AG09309 (cell line): Measurements from ENCODE around the gene MRPL57.
"Not testable (repeated sequence)": the region's sequence is repeated elsewhere in the genome, so short reads cannot be mapped to it uniquely, and the experiment has no call there.

ENCODE experiments used
- DNase-seq: peaks from one replicate; pipeline ENCODE4 v3.0.0-alpha.2; 2010; ENCODE audit warnings: low read depth
- H3K4me3 ChIP-seq: 2 replicates; pipeline ENCODE4 v1.5.1; 2011; ENCODE audit warnings: mild to moderate bottlenecking, low read depth, low read length, moderate library complexity; ENCODE audit not compliant: control insufficient read depth
- CTCF ChIP-seq: IDR thresholded peaks from 2 replicates; pipeline ENCODE4 v1.5.1; 2011; ENCODE audit warnings: mild to moderate bottlenecking, low read depth, low read length, inconsistent platforms; ENCODE audit not compliant: insufficient read depth, control insufficient read depth; ENCODE audit errors: missing control alignments

The MRPL57 gene

GRCh38 chr13:21176215-21176981, at the start of gene MRPL57, which contains the start of gene SKA3:
MRPL57 (plus strand) TSS chr13:21176658; CDS start chr13:21176917, 259 bp downstream.
SKA3 (minus strand) TSS chr13:21176552; CDS start chr13:21176477, 75 bp downstream.
- no peak for TF ChIP-seq CTCF
- peak within 1 kb of the TSS; percentile 73 for H3K4me3 ChIP-seq
- peak; percentile 57 for DNase-seq

GRCh38 chr13:21130116-21130515, 46.3 kb upstream of the MRPL57 start:
- no peak for TF ChIP-seq CTCF
- H3K4me3 ChIP-seq: no peak overlapping the region
- DNase-seq: no peak

- TF ChIP-seq CTCF: no peak
- no peak for DNase-seq
- no peak overlapping the region for H3K4me3 ChIP-seq
Measured at GRCh38 chr13:21133077-21133476, 43.4 kb upstream of the MRPL57 start.

- TF ChIP-seq CTCF: no peak
- no peak for DNase-seq
- H3K4me3 ChIP-seq: no peak overlapping the region
Measured at GRCh38 chr13:21134475-21134874, 42.0 kb upstream of the MRPL57 start.

- DNase-seq, H3K4me3 ChIP-seq: not testable (repeated sequence)
Measured at GRCh38 chr13:21135833-21136232, 40.6 kb upstream of the MRPL57 start.

- DNase-seq: no peak
- H3K4me3 ChIP-seq: no peak overlapping the region
Measured at GRCh38 chr13:21137696-21138095, 38.8 kb upstream of the MRPL57 start.

GRCh38 chr13:21138561-21138960, 37.9 kb upstream of the MRPL57 start:
- no peak for TF ChIP-seq CTCF

More at GRCh38 chr13:21137696-21138095, 38.8 kb upstream of the MRPL57 start:
- no peak for TF ChIP-seq CTCF

More at GRCh38 chr13:21138561-21138960, 37.9 kb upstream of the MRPL57 start:
- H3K4me3 ChIP-seq: no peak overlapping the region
- no peak for DNase-seq
